Dedifferentiated amniotic fluid mesenchymal stem cell (primary cell): ENCODE results near the gene ITGBL1.

ENCODE experiments used
- DNase-seq: peaks from one replicate; pipeline ENCODE4 v3.0.0-alpha.2; 2016; ENCODE audit errors: extremely low spot score

The ITGBL1 gene

GRCh38 chr13:101624981-101625380 lies 172.5 kb downstream of the ITGBL1 start:
- no peak for DNase-seq

- DNase-seq: no peak
Observed at GRCh38 chr13:101626925-101627555, 174.6 kb downstream of the ITGBL1 start.

GRCh38 chr13:101627556-101627943 lies 175.1 kb downstream of the ITGBL1 start:
- DNase-seq: no peak

GRCh38 chr13:101628900-101629299 lies 176.4 kb downstream of the ITGBL1 start:
- DNase-seq: no peak

GRCh38 chr13:101631395-101631794 lies 178.9 kb downstream of the ITGBL1 start:
- DNase-seq: no peak

- DNase-seq: no peak
Observed at GRCh38 chr13:101634142-101634541, 181.7 kb downstream of the ITGBL1 start.

GRCh38 chr13:101639711-101640110 lies 187.2 kb downstream of the ITGBL1 start:
- no peak for DNase-seq

- no peak for DNase-seq
Observed at GRCh38 chr13:101640788-101641400, 188.4 kb downstream of the ITGBL1 start.

GRCh38 chr13:101645871-101646270 lies 193.4 kb downstream of the ITGBL1 start:
- no peak for DNase-seq

GRCh38 chr13:101647760-101648159 lies 195.3 kb downstream of the ITGBL1 start:
- DNase-seq: no peak

- no peak for DNase-seq
Observed at GRCh38 chr13:101648766-101649487, 196.5 kb downstream of the ITGBL1 start.

GRCh38 chr13:101649488-101650126 lies 197.1 kb downstream of the ITGBL1 start:
- DNase-seq: peak; percentile 69

- no peak for DNase-seq
Observed at GRCh38 chr13:101654883-101655282, 202.4 kb downstream of the ITGBL1 start.

GRCh38 chr13:101655435-101655834 lies 203.0 kb downstream of the ITGBL1 start:
- no peak for DNase-seq

- no peak for DNase-seq
Observed at GRCh38 chr13:101660711-101661110, 208.2 kb downstream of the ITGBL1 start.

GRCh38 chr13:101661839-101662238 lies 209.4 kb downstream of the ITGBL1 start:
- DNase-seq: no peak

- no peak for DNase-seq
Observed at GRCh38 chr13:101673360-101674105, 221.1 kb downstream of the ITGBL1 start.

GRCh38 chr13:101681834-101682233 lies 229.4 kb downstream of the ITGBL1 start:
- DNase-seq: no peak

- no peak for DNase-seq
Observed at GRCh38 chr13:101686003-101686402, 233.5 kb downstream of the ITGBL1 start.

GRCh38 chr13:101690871-101691270 lies 238.4 kb downstream of the ITGBL1 start:
- DNase-seq: no peak

- no peak for DNase-seq
Observed at GRCh38 chr13:101691341-101691860, 238.9 kb downstream of the ITGBL1 start.
